ENCODE data around the gene GLIPR2. TPM values are rescaled to one million over a fixed set of nuclear protein-coding genes. Genes with fewer than 3 reads are reported as not detected.

Gene GLIPR2
- total and polyA plus RNA-seq, 2 of the 4 experiments (the other 2 are of a cell fraction): 35.8 to 43.3 TPM

GRCh38 chr9:36147441-36148175 lies 11.1 kb downstream of the GLIPR2 start:
- Histone ChIP-seq H2BK120ac (ENCODE audit: low read depth, low read length) (no peak overlapping the region), H4K8ac (ENCODE audit: low read depth in 2 of 2, low read length in 2 of 2) (peak overlapping the region in 1 of 2 experiments; percentile 12; a peak in 1 of 4 replicates), H2BK15ac (ENCODE audit: low read depth, low read length) (no peak overlapping the region), H3K79me1 (ENCODE audit: low read depth in 1 of 2, low read length in 2 of 2) (peaks cover 11 to 83% of the 10 kb centered on the region in 2 experiments; a peak in 3 of 4 replicates), H3K18ac (ENCODE audit: low read depth, low read length) (no peak overlapping the region), H3K4ac (ENCODE audit: low read depth, low read length) (peak overlapping the region; percentile 5; the same call in 1 of the 2 replicates), H4K20me1 (ENCODE audit: insufficient read depth, low read length) (peaks cover 31% of the 10 kb centered on the region), H3K4me1 (ENCODE audit: control insufficient read depth, insufficient read depth, low read length) (peaks cover 26% of the 10 kb centered on the region), H3K4me2 (ENCODE audit: low read depth, low read length) (no peak overlapping the region), H3K9ac (ENCODE audit: low read depth, low read length) (no peak overlapping the region), H2BK20ac (ENCODE audit: low read depth, low read length) (no peak overlapping the region), H3K27ac (ENCODE audit: insufficient read depth, low read length) (peak overlapping the region; percentile 12; the same call in 1 of the 2 replicates), H3K36me3 (ENCODE audit: control insufficient read depth, insufficient read depth, low read length) (peaks cover 57% of the 10 kb centered on the region), H3K56ac (ENCODE audit: extremely low read depth, insufficient read depth, low read length) (no peak overlapping the region), H3K23ac (ENCODE audit: low read depth, low read length) (no peak overlapping the region), H3K14ac (replicated peaks; ENCODE audit: low read depth, low read length) (no peak overlapping the region), H3K9me1 (ENCODE audit: insufficient read depth, low read length) (peaks cover 29% of the 10 kb centered on the region), H3K9me3 (ENCODE audit: control insufficient read depth, insufficient read depth, low read length) (no peaks in the 10 kb centered on the region), H3K4me3 (ENCODE audit: insufficient read depth, low read depth, low read length) (no peak overlapping the region), H2BK5ac (ENCODE audit: low read depth, low read length, poor library complexity, severe bottlenecking) (peak overlapping the region; percentile 8), H2AK9ac (replicated peaks; ENCODE audit: low read depth, low read length, poor library complexity) (no peak overlapping the region), H3K27me3 (ENCODE audit: control insufficient read depth, insufficient read depth, low read length) (no peaks in the 10 kb centered on the region), H4K91ac (ENCODE audit: insufficient read depth, low read depth, low read length) (no peak overlapping the region; the same call in 1 of the 2 replicates), H2AK5ac (ENCODE audit: low read depth, low read length) (peak overlapping the region; percentile 60), H4K5ac (ENCODE audit: low read depth, low read length) (no peak overlapping the region), H2AFZ (replicated peaks; ENCODE audit: low read length, poor library complexity) (no peak overlapping the region)
- in situ Hi-C loops (cut with MboI; ENCODE audit: low sequenced_read_pairs) (no loop called here), dilution Hi-C loops (cut with HindIII; ENCODE audit: low sequenced_read_pairs, unreplicated experiment) (no loop called here), intact Hi-C loops (cut with micrococcal nuclease) (no loop called here)
- no peak for TF ChIP-seq USF2 (IDR thresholded peaks at IDR 0.05; ENCODE audit: low read depth, low read length)
- TF ChIP-seq ELK1 (IDR thresholded peaks at IDR 0.05; ENCODE audit: borderline replicate concordance, low read depth, low read length): no peak
- TF ChIP-seq CEBPB (IDR thresholded peaks at IDR 0.05; ENCODE audit: low read depth, low read length): no peak
- TF ChIP-seq RFX5 (IDR thresholded peaks at IDR 0.05; ENCODE audit: low read depth, low read length): no peak
- TF ChIP-seq BHLHE40 (IDR thresholded peaks at IDR 0.05; ENCODE audit: low read depth, low read length): no peak
- no peak for TF ChIP-seq MAZ (IDR thresholded peaks at IDR 0.05; ENCODE audit: borderline replicate concordance, low read depth, low read length)
- no peak for TF ChIP-seq RCOR1 (IDR thresholded peaks at IDR 0.05; ENCODE audit: insufficient replicate concordance, low read length)
- TF ChIP-seq CTCF (conservative IDR thresholded peaks at IDR 0.05; ENCODE audit: low read depth, low read length): no peak
- TF ChIP-seq POLR2A (IDR thresholded peaks at IDR 0.05; ENCODE audit: low read depth, low read length): no peak
- CTCF ChIA-PET: interaction anchor here (0.6 to 2.2 kb wide), 2 partner anchors 19 to 151 kb away, joined by 3 to 8 read pairs; no protein-coding TSS in a partner anchor
- BruUV-seq (replicated peaks): no TSS peak
- WGBS, 2 experiments (ENCODE audit: extremely low coverage in 2 of 2, insufficient read length in 1 of 2): 98% methylated on average over 5 of the region's 14 CpGs; no CpG with 5 or more reads in 1 of the 2 experiments
- POLR2A ChIA-PET (ENCODE audit: unreplicated experiment): no interaction called here
- ATAC-seq (ENCODE audit: low read depth) (no peak), DNase-seq (no peak)
